GM21723 (cell line): ENCODE results near the gene KLHL2.
"Not testable (repeated sequence)": the region's sequence is repeated elsewhere in the genome, so short reads cannot be mapped to it uniquely, and the experiment has no call there.

ENCODE experiments used
- ATAC-seq: cut with Tn5 transposase; IDR thresholded peaks from one replicate; pipeline ENCODE4 v1.9.1; 2021; ENCODE audit warnings: mild to moderate bottlenecking, moderate library complexity; ENCODE audit not compliant: unreplicated experiment

Gene KLHL2

GRCh38 chr4:165229490-165230200 is 22.3 kb downstream of the KLHL2 start:
- ATAC-seq = not testable (repeated sequence)

- ATAC-seq = peak; percentile 69
Observed at GRCh38 chr4:165232623-165233433, 25.5 kb downstream of the KLHL2 start.

- ATAC-seq = no peak
Observed at GRCh38 chr4:165234766-165235165, 27.4 kb downstream of the KLHL2 start.

GRCh38 chr4:165236852-165237251 is 29.5 kb downstream of the KLHL2 start:
- ATAC-seq = not testable (repeated sequence)

DNA sequence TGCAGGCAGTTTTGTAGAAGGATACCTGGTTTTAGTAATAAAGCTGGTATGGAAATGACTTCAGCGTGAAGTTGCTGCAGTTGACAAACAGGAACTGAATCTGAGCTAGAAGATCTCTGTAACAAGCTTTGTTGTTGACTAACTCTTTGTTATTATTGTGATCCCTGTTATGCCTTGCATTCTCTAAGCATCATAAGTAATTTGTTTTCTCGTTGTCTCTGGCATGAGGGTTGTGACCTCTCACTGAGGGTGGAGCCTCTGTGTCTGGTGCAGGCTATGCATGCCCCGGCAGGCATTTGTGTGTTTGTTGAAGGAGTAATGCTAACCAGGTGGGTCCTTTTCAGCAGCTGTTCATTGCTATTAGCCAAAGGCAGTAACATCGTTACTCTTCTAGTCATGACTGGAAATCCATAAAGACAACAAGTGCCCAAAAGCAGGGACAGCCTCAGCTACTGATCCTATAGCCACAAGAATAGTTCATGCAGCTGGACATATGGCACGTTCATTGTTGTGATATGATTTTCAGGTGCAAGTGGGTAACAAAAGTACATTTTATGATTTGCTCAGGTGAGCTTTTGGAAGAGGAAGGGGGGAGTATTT is 30.8 kb downstream of the KLHL2 start:
- ATAC-seq = peak; percentile 76

GRCh38 chr4:165240761-165241160 is 33.4 kb downstream of the KLHL2 start:
- not testable (repeated sequence) for ATAC-seq

DNA sequence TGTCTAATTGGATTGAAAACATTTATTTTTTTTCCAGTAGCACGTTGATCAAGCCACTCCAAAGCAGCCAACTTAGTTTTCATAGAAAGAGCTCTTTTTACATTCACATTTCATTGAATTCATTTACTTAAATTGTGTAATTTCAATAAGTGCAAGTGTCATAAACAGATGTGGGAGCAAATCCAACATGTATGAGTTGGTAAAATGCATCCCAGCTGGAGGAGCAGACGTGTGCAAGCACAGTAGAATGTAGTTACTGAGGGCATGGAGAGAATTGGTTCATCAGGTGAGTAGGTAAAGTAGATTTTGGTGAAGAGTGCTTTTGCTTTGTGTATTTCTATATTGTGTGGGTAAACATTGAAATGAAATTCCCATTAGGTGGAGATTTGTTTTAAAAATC is 36.8 kb downstream of the KLHL2 start:
- ATAC-seq = not testable (repeated sequence)

- not testable (repeated sequence) for ATAC-seq
Observed at GRCh38 chr4:165244587-165245186, 37.3 kb downstream of the KLHL2 start.

GRCh38 chr4:165248102-165248501 is 40.7 kb downstream of the KLHL2 start:
- no peak for ATAC-seq

GRCh38 chr4:165248904-165249303 is 41.5 kb downstream of the KLHL2 start:
- not testable (repeated sequence) for ATAC-seq

- ATAC-seq = not testable (repeated sequence)
Observed at GRCh38 chr4:165254771-165255170, 47.4 kb downstream of the KLHL2 start.

GRCh38 chr4:165255439-165255838 is 48.1 kb downstream of the KLHL2 start:
- ATAC-seq = peak; percentile 95

GRCh38 chr4:165256074-165256659 is 48.8 kb downstream of the KLHL2 start:
- peak; percentile 10 for ATAC-seq

DNA sequence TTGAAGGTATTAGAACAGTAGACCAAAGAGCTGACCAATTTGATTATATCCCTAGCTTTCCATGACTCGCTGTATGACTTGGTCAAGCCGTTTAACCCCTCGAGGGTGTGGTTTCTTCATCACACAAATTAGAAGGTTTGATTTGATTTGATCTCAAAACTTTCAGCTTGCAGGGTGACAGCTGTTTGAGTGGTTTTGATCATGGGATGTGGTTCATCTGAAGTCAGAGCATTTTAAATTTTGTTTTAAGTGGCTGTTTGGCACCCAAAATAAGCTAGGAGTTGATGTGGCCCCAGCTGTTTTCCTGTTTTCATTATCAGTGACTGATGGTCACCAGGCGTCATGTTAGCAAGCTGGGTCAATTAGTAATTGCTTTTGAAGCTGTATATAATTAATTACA is 52.4 kb downstream of the KLHL2 start:
- not testable (repeated sequence) for ATAC-seq

GRCh38 chr4:165262306-165262705 is 54.9 kb downstream of the KLHL2 start:
- not testable (repeated sequence) for ATAC-seq

GRCh38 chr4:165263466-165263865 is 56.1 kb downstream of the KLHL2 start:
- not testable (repeated sequence) for ATAC-seq

GRCh38 chr4:165269931-165270330 is 62.6 kb downstream of the KLHL2 start:
- not testable (repeated sequence) for ATAC-seq

DNA sequence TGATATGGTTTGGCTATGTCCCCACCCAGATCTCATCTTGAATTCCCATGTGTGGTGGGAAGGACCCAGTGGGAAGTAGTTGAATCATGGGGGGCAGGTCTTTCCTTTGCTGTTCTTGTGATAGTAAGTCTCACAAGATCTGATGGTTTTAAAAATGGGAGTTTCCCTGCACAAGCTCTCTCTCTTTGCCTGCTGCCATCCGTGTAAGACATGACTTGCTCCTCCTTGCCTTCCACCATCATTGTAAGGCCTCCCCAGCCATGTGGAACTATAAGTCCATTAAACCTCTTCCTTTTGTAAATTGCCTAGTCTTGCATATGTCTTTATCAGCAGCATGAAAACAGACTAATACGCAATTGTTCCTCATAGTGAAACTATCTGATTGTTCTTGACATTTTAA is 66.1 kb downstream of the KLHL2 start:
- not testable (repeated sequence) for ATAC-seq

DNA sequence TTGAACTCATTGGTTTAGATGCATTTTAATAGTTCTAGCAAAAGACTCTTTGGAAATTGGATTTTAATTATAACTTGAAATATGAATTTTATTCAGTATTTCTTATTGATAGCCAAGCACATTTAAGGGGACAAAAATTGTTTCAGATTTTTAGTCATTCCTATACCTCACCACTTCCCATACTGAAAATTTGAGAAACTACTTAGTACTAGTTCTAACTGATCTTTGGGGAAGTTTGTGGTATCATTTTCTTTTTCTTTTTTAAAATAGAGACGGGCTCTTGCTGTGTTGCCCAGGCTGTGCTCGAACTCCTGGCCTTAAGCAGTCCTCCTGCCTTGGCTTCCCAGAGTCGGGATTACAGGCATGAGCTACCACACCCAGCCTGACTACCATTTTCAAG is 68.0 kb downstream of the KLHL2 start:
- peak; percentile 59 for ATAC-seq

- not testable (repeated sequence) for ATAC-seq
Observed at GRCh38 chr4:165279531-165279930, 72.2 kb downstream of the KLHL2 start.

DNA sequence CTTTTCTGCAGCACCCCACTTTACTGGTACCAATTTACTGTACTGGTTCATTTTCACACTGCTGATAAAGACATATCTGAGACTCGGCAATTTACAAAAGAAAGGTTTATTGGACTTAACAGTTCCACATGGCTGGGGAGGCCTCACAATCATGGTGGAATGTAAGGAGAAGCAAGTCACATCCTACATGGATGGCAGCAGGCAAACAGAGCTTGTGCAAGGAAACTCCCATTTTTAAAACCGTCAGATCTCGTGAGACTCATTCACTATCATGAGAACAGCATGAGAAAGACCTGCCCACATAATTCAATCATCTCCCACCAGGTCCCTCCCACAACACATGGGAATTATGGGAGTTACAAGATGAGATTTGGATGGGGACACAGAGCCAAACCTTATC is 77.3 kb downstream of the KLHL2 start:
- ATAC-seq = not testable (repeated sequence)
